BLaER1 treated with 17β-estradiol and CSF1 and Interleukin-3, amounts not matched to agents 10 nM and 100 nM (cell line): ENCODE measurements around the gene HIRA.
A peak's percentile ranks its signal among the peaks of the same experiment; 100 is the strongest.

Source experiments
- H3K27ac ChIP-seq, 11 experiments: shearing (Covaris generic); formaldehyde crosslinking; 2 replicates each; pipeline ENCODE4 v1.8.1; 2022
- H3K27me3 ChIP-seq, 11 experiments: shearing (Covaris generic); formaldehyde crosslinking; 2 replicates each; pipeline ENCODE4 v1.8.1; 2022
- H3K36me3 ChIP-seq, 11 experiments: shearing (Covaris generic); formaldehyde crosslinking; 2 replicates each; pipeline ENCODE4 v1.8.1; 2022
- H3K4me1 ChIP-seq, 10 experiments: shearing (Covaris generic); formaldehyde crosslinking; 2 replicates each; pipeline ENCODE4 v1.8.1; 2022
- H3K4me2 ChIP-seq, 11 experiments: shearing (Covaris generic); formaldehyde crosslinking; 2 replicates each; pipeline ENCODE4 v1.8.1; 2022
- H3K4me3 ChIP-seq, 10 experiments: shearing (Covaris generic); formaldehyde crosslinking; 2 replicates each; pipeline ENCODE4 v1.8.1; 2022
- H3K9ac ChIP-seq, 11 experiments: shearing (Covaris generic); formaldehyde crosslinking; 2 replicates each; pipeline ENCODE4 v1.8.1; 2022
- H3K9me3 ChIP-seq, 11 experiments: shearing (Covaris generic); formaldehyde crosslinking; replicated peaks in 1 of 11; 2 replicates each; pipeline ENCODE4 v1.8.1; 2022
- H4K20me1 ChIP-seq, 11 experiments: shearing (Covaris generic); formaldehyde crosslinking; 2 replicates each; pipeline ENCODE4 v1.8.1; 2022
- Cebpa-rat ChIP-seq, 11 experiments: shearing (Covaris generic); IDR thresholded peaks; 2 replicates each; pipeline ENCODE4 v1.8.1; 2022

Gene HIRA, protein sequence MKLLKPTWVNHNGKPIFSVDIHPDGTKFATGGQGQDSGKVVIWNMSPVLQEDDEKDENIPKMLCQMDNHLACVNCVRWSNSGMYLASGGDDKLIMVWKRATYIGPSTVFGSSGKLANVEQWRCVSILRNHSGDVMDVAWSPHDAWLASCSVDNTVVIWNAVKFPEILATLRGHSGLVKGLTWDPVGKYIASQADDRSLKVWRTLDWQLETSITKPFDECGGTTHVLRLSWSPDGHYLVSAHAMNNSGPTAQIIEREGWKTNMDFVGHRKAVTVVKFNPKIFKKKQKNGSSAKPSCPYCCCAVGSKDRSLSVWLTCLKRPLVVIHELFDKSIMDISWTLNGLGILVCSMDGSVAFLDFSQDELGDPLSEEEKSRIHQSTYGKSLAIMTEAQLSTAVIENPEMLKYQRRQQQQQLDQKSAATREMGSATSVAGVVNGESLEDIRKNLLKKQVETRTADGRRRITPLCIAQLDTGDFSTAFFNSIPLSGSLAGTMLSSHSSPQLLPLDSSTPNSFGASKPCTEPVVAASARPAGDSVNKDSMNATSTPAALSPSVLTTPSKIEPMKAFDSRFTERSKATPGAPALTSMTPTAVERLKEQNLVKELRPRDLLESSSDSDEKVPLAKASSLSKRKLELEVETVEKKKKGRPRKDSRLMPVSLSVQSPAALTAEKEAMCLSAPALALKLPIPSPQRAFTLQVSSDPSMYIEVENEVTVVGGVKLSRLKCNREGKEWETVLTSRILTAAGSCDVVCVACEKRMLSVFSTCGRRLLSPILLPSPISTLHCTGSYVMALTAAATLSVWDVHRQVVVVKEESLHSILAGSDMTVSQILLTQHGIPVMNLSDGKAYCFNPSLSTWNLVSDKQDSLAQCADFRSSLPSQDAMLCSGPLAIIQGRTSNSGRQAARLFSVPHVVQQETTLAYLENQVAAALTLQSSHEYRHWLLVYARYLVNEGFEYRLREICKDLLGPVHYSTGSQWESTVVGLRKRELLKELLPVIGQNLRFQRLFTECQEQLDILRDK

DNA sequence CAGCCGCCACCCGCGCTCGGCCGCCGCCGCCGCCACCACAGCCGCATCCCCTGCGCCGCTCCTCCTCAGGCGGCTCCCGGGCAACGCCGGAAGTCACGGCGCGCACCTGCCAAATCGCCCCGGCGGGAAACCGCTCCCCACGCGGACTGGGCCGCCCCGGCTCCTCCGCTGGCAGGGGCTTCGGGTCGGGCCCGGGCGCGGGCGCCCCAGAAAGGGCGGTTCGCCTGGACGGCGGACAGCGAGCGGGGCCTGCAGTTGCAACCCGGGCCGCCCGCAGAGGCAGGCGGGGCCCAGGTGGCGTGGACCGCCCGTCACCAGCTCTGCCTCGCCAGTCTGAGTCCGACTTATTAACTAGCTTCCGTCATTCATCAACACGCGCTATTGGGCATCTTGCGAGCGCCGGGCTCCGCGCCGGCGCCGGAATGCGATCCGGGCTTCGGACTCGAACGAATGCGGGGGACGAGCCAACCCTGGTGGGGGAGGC, at the start of gene HIRA:
Gene HIRA (minus strand): TSS at position 85 of the 484 bp plus-strand sequence. CDS start 257 bp downstream, outside the sequence.
- H3K27ac ChIP-seq: peak within 1 kb of the TSS; percentile 88 to 99 (median 96)
- H3K4me1 ChIP-seq: peaks cover 51 to 67% (median 57%) of the 10 kb centered on the region in 10 experiments
- peaks cover 25 to 68% (median 55%) of the 10 kb centered on the region in 11 experiments; a peak in 20 of 22 replicates for H4K20me1 ChIP-seq
- H3K4me3 ChIP-seq: peak within 1 kb of the TSS; percentile 83 to 99 (median 98)
- H3K9ac ChIP-seq: peak within 1 kb of the TSS; percentile 87 to 99 (median 97)
- peak within 1 kb of the TSS; percentile 87 to 99 (median 96) for H3K4me2 ChIP-seq
- no peaks in the 10 kb centered on the region for H3K27me3 ChIP-seq
- H3K36me3 ChIP-seq: peaks cover 21 to 54% (median 29%) of the 10 kb centered on the region in 11 experiments; a peak in 20 of 22 replicates
- no peak for TF ChIP-seq Cebpa-rat (IDR thresholded peaks at IDR 0.05)
- no peaks in the 10 kb centered on the region for H3K9me3 ChIP-seq

DNA sequence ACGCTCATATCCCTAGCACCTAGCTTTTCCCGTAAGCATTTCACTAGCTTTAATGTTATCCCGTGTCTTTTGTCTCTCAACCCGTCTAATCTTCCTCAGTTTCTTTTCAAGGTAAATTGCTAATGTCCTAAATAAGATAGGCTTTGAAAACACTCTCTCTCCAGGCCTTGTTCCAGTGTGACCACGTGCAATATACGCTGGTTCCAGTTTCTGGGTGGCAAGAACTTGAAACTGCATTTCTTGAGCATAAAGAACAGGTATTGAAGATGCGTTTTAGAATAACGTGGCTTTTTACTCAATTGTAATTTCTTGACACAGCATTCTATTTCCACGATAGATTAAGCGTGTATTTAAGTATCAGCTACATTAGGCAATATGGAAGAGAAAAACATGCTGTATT, 49.3 kb upstream of the HIRA start:
- H3K36me3 ChIP-seq: peaks cover 4 to 58% (median 52%) of the 10 kb centered on the region in 11 experiments; a peak in 21 of 22 replicates
- H4K20me1 ChIP-seq: peaks cover 13 to 40% (median 27%) of the 10 kb centered on the region in 11 experiments; a peak in 20 of 22 replicates

DNA sequence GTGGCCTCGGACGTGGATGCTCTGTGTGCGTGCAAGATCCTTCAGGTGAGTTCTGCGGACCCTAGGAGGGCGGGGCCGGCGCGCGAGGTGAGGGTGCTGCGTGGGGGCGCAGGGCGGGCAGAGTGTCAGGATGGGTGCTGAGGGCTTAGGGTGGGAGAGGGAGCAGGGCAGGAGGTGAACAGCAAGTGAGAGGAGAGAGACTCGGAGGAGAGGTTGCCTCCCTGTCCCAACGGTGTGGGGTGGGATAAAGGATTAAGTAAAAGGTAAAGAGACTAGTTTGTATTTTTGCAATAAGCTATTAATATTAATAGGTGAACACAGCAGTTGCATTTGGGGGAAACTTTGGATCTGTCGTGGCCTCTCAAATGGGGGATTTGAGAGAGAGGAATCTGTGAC, 48.6 kb upstream of the HIRA start:
- peaks cover 22 to 37% (median 26%) of the 10 kb centered on the region in 10 experiments for H3K4me1 ChIP-seq
- no peaks in the 10 kb centered on the region for H3K27me3 ChIP-seq
- peak overlapping the region; percentile 79 to 98 (median 94) for H3K4me3 ChIP-seq
- H4K20me1 ChIP-seq: peaks cover 19 to 44% (median 33%) of the 10 kb centered on the region in 11 experiments; a peak in 21 of 22 replicates
- peak overlapping the region; percentile 91 to 99 (median 97); a peak in 21 of 22 replicates for H3K9ac ChIP-seq
- H3K36me3 ChIP-seq: peaks cover 8 to 58% (median 52%) of the 10 kb centered on the region in 11 experiments
- TF ChIP-seq Cebpa-rat (IDR thresholded peaks at IDR 0.05): no peak
- H3K4me2 ChIP-seq: peak overlapping the region; percentile 89 to 97 (median 95)
- peak overlapping the region in 10 of 11 experiments; percentile 97 to 100 (median 99); a peak in 18 of 22 replicates for H3K27ac ChIP-seq
- H3K9me3 ChIP-seq: no peaks in the 10 kb centered on the region

More for the DNA sequence above, 49.3 kb upstream of the HIRA start:
- H3K4me2 ChIP-seq: peak overlapping the region; percentile 89 to 97 (median 95); a peak in 21 of 22 replicates
- no peak for TF ChIP-seq Cebpa-rat (IDR thresholded peaks at IDR 0.05)
- no peaks in the 10 kb centered on the region for H3K27me3 ChIP-seq
- H3K27ac ChIP-seq: peak overlapping the region in 3 of 11 experiments; percentile 97 to 99 (median 99); a peak in 3 of 22 replicates
- H3K9me3 ChIP-seq: no peaks in the 10 kb centered on the region
- peak overlapping the region in 9 of 10 experiments; percentile 79 to 98 (median 95); a peak in 18 of 20 replicates for H3K4me3 ChIP-seq
- peaks cover 22 to 37% (median 26%) of the 10 kb centered on the region in 10 experiments for H3K4me1 ChIP-seq
- peak overlapping the region in 10 of 11 experiments; percentile 91 to 99 (median 96); a peak in 17 of 22 replicates for H3K9ac ChIP-seq

DNA sequence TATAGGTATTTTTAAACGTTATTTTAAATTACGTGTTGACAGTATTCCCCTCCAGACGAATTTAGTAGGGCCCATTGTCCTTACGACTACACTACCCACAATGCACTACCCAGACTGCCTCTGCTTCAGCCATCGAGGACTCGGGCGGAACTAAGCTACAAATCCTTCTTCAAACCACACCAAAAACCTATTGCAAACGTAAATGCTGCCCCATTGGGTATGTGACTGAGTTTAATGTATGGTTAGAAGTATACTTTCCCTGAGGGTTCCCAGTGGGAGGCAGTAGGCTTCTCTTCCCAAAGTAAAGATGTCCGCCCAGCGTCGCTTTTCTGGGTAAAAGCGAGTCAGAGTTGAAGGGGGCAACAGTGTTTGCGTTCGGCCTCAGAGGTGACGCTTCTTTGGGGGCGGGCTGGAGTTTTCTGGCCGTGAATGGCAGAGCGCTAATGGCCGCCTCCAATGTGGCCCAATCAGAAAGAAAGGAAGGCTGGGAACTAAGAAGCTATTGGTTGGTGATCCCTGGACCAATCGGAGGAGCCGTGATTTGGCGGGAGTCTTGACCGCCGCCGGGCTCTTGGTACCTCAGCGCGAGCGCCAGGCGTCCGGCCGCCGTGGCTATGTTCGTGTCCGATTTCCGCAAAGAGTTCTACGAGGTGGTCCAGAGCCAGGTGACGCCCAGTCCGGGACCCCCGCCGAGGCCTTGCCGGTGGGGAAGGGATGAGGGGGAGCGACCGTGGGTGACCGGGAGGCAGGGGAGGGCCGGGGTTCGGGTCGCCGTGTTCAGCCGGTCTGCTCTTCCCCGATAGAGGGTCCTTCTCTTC, 48.0 kb upstream of the HIRA start, which contains the start of gene CDC45:
Gene CDC45 (plus strand): TSS at position 566 of the 818 bp plus-strand sequence. CDS start 49 bp downstream, at position 615.
- Histone ChIP-seq H3K9ac (peak within 1 kb of the TSS; percentile 91 to 99 (median 97)), H3K27ac (peak within 1 kb of the TSS; percentile 97 to 100 (median 99)), H3K36me3 (peaks cover 13 to 58% (median 52%) of the 10 kb centered on the region in 11 experiments), H3K4me1 (peaks cover 22 to 37% (median 26%) of the 10 kb centered on the region in 10 experiments), H4K20me1 (peaks cover 25 to 50% (median 38%) of the 10 kb centered on the region in 11 experiments; a peak in 21 of 22 replicates), H3K9me3 (no peaks in the 10 kb centered on the region), H3K27me3 (no peaks in the 10 kb centered on the region), H3K4me2 (peak within 1 kb of the TSS; percentile 90 to 100 (median 96)), H3K4me3 (peak within 1 kb of the TSS; percentile 79 to 98 (median 94))
- TF ChIP-seq Cebpa-rat (IDR thresholded peaks at IDR 0.05): no peak

DNA sequence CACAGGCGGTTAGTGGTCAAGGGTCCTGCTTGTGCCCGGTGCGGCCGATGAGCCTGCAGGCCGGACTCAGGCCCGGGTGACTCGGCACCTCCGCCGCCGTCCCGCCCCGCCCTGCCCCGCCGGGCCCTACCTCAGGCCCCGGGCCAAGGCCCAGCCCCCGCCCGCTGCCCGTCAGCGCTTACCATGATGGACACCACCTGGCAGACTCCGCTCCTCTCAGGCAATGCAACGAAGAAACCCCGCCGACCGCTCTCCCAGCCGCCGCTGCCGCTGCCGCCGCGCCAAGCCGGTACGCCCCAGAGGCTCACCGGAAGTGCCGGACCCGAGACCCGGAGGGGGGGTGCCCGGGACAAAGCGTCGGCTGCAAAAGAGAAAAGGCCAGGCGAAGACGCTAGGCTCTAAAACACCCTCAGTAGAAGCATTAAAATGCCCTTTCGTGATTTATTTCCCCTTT, 47.4 kb upstream of the HIRA start, which contains the start of gene UFD1:
Gene UFD1 (minus strand): TSS at position 293 of the 454 bp plus-strand sequence. CDS start 108 bp downstream, at position 185.
- peak within 1 kb of the TSS; percentile 97 to 100 (median 99) for H3K27ac ChIP-seq
- no peak for TF ChIP-seq Cebpa-rat (IDR thresholded peaks at IDR 0.05)
- H3K9me3 ChIP-seq: no peaks in the 10 kb centered on the region
- H3K4me2 ChIP-seq: peak within 1 kb of the TSS; percentile 90 to 100 (median 96)
- H3K27me3 ChIP-seq: no peaks in the 10 kb centered on the region
- peaks cover 15 to 58% (median 51%) of the 10 kb centered on the region in 11 experiments for H3K36me3 ChIP-seq
- peak within 1 kb of the TSS; percentile 79 to 98 (median 94) for H3K4me3 ChIP-seq
- H3K9ac ChIP-seq: peak within 1 kb of the TSS; percentile 91 to 99 (median 97)
- H4K20me1 ChIP-seq: peaks cover 29 to 54% (median 44%) of the 10 kb centered on the region in 11 experiments; a peak in 21 of 22 replicates
- peaks cover 22 to 37% (median 26%) of the 10 kb centered on the region in 10 experiments for H3K4me1 ChIP-seq

DNA sequence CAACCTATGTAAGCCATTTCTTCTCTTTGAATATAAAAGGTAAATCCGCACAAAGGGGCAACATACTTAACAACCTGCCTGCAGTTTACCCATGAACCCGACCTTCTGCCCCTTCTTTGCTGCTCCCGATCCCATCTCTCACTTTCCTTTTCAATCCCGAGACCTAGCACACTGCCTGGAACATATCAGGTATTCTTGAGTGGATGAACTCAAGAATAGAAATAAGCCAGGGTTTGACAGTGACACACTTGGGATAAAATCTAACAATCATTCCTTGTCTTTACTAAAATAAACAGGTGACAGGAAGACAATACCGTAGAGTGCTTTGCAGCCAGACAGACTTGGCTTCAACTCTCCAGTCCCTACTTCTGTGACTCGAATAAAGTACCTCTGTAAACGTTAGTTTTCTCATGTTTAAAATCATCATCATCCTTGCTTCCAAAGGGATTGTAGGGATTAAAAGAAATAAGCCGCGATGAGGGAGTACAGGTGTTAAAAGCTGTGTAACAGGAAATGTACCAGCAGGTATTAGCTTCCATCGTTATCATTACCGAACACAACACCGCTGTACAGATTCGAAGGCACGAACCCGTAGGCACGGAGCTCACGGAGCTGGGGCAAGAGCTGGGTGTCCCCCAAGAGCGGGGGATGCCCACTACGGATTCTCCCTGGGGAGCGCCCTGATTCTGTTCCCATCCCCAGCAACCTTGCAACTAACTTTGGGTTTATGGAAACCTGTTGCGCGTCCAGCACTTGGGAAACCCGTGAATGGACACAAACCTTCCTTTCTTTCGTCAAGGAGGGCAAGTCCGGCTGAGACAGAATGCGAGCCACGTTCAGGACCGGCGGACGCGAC, 46.7 kb upstream of the HIRA start:
- Histone ChIP-seq H3K27me3 (no peaks in the 10 kb centered on the region), H3K4me1 (peaks cover 22 to 37% (median 26%) of the 10 kb centered on the region in 10 experiments)

More for the DNA sequence above, 46.7 kb upstream of the HIRA start:
- peak overlapping the region; percentile 97 to 100 (median 99); a peak in 21 of 22 replicates for H3K27ac ChIP-seq
- H3K4me3 ChIP-seq: peak overlapping the region; percentile 79 to 98 (median 94)
- peak overlapping the region; percentile 91 to 99 (median 97) for H3K9ac ChIP-seq
- peaks cover 35 to 60% (median 51%) of the 10 kb centered on the region in 11 experiments; a peak in 21 of 22 replicates for H4K20me1 ChIP-seq
- peaks cover 21 to 58% (median 51%) of the 10 kb centered on the region in 11 experiments for H3K36me3 ChIP-seq
- H3K4me2 ChIP-seq: peak overlapping the region; percentile 84 to 100 (median 94)
- H3K9me3 ChIP-seq: no peaks in the 10 kb centered on the region
- no peak for TF ChIP-seq Cebpa-rat (IDR thresholded peaks at IDR 0.05)
